ENCODE measurements around the gene RHD. TPM values are rescaled to one million over a fixed set of nuclear protein-coding genes. Genes with fewer than 3 reads are reported as not detected.
"Not testable (repeated sequence)": the region's sequence is repeated elsewhere in the genome, so short reads cannot be mapped to it uniquely, and the experiment has no call there.

Gene RHD
- total RNA-seq, 3 donors from 2014 or later (not counting 1 experiment from before 2014, with no cell fraction given): 0.21 TPM; not detected in 2

GRCh38 chr1:25232866-25233784 is 39.2 kb upstream of the RHD start:
- intact Hi-C loops (cut with micrococcal nuclease): loop anchor here (1.0 kb wide), 1 partner anchor 14 kb away; the partner anchor contains the start of gene RSRP1
- Histone ChIP-seq H3K27ac (ENCODE audit: low read length) (peak overlapping the region; percentile 87), H3K36me3 (ENCODE audit: control insufficient read depth, insufficient read depth, low read length) (peaks cover 18% of the 10 kb centered on the region), H3K4me3 (ENCODE audit: low read length) (peak overlapping the region; percentile 68), H3K9me3 (ENCODE audit: control insufficient read depth, insufficient read depth, low read length) (no peaks in the 10 kb centered on the region), H3K27me3 (ENCODE audit: control insufficient read depth, insufficient read depth, low read length) (no peaks in the 10 kb centered on the region), H3K4me1 (ENCODE audit: control insufficient read depth, insufficient read depth, low read length) (peaks cover 21% of the 10 kb centered on the region)
- Mint-ChIP-seq H3K27ac (no peak overlapping the region), H3K27me3 (ENCODE audit: low read depth in 2 of 2) (no peaks in the 10 kb centered on the region), H3K4me1 (peaks cover 0 to 2% of the 10 kb centered on the region in 2 donors), H3K9me3 (no peaks in the 10 kb centered on the region), H3K4me3 (no peak overlapping the region), H3K36me3 (peaks cover 9% of the 10 kb centered on the region)
- TF ChIP-seq CTCF (IDR thresholded peaks at IDR 0.05): no peak
- ATAC-seq: peak; percentile 57 to 73 (median 62)
- DNase-seq: peak; percentile 51 to 73
- WGBS (ENCODE audit: insufficient coverage): 23% methylated on average over 13 of the region's 13 CpGs

- not testable (repeated sequence) for H3K27ac Mint-ChIP-seq
These were observed 36.9 kb upstream of the RHD start for GRCh38 chr1:25235411-25235810.

GRCh38 chr1:25236261-25236660 is 36.0 kb upstream of the RHD start:
- H3K4me3 Mint-ChIP-seq; ATAC-seq; H3K4me3 ChIP-seq (ENCODE audit: low read length); H3K27me3 Mint-ChIP-seq (ENCODE audit: low read depth in 2 of 2); H3K36me3 ChIP-seq (ENCODE audit: control insufficient read depth, insufficient read depth, low read length); intact Hi-C loops (cut with micrococcal nuclease); H3K9me3 Mint-ChIP-seq; H3K27me3 ChIP-seq (ENCODE audit: control insufficient read depth, insufficient read depth, low read length); H3K36me3 Mint-ChIP-seq; H3K27ac Mint-ChIP-seq; H3K27ac ChIP-seq (ENCODE audit: low read length); DNase-seq; H3K9me3 ChIP-seq (ENCODE audit: control insufficient read depth, insufficient read depth, low read length): not testable (repeated sequence)
- H3K4me1 ChIP-seq (ENCODE audit: control insufficient read depth, insufficient read depth, low read length): peaks cover 43% of the 10 kb centered on the region
- 88% methylated on average over 6 of the region's 7 CpGs for WGBS (ENCODE audit: insufficient coverage)
- peaks cover 16 to 19% of the 10 kb centered on the region in 2 donors for H3K4me1 Mint-ChIP-seq

More at GRCh38 chr1:25235411-25235810, 36.9 kb upstream of the RHD start:
- H3K27ac ChIP-seq (ENCODE audit: low read length); H3K9me3 Mint-ChIP-seq; H3K4me3 Mint-ChIP-seq; DNase-seq; H3K36me3 Mint-ChIP-seq; intact Hi-C loops (cut with micrococcal nuclease); H3K27me3 Mint-ChIP-seq (ENCODE audit: low read depth in 2 of 2); H3K36me3 ChIP-seq (ENCODE audit: control insufficient read depth, insufficient read depth, low read length); H3K4me3 ChIP-seq (ENCODE audit: low read length); H3K9me3 ChIP-seq (ENCODE audit: control insufficient read depth, insufficient read depth, low read length); ATAC-seq; H3K27me3 ChIP-seq (ENCODE audit: control insufficient read depth, insufficient read depth, low read length): not testable (repeated sequence)
- WGBS (ENCODE audit: insufficient coverage): 100% methylated on average over 10 of the region's 10 CpGs
- H3K4me1 ChIP-seq (ENCODE audit: control insufficient read depth, insufficient read depth, low read length): peaks cover 37% of the 10 kb centered on the region
- H3K4me1 Mint-ChIP-seq: peaks cover 14 to 15% of the 10 kb centered on the region in 2 donors

- H3K27ac ChIP-seq (ENCODE audit: low read length): no peak overlapping the region
- intact Hi-C loops (cut with micrococcal nuclease): no loop called here
- TF ChIP-seq CTCF (IDR thresholded peaks at IDR 0.05): no peak
- ATAC-seq: no peak
- H3K4me3 Mint-ChIP-seq: peak overlapping the region; percentile 6
- 98% methylated on average over 10 of the region's 11 CpGs for WGBS (ENCODE audit: insufficient coverage)
- DNase-seq: no peak
- peak overlapping the region; percentile 4 to 51 for H3K27ac Mint-ChIP-seq
- H3K4me1 ChIP-seq (ENCODE audit: control insufficient read depth, insufficient read depth, low read length): peaks cover 36% of the 10 kb centered on the region
- H3K36me3 ChIP-seq (ENCODE audit: control insufficient read depth, insufficient read depth, low read length): peaks cover 14% of the 10 kb centered on the region
- H3K9me3 Mint-ChIP-seq: no peaks in the 10 kb centered on the region
- H3K27me3 ChIP-seq (ENCODE audit: control insufficient read depth, insufficient read depth, low read length): no peaks in the 10 kb centered on the region
- no peak overlapping the region for H3K4me3 ChIP-seq (ENCODE audit: low read length)
- H3K4me1 Mint-ChIP-seq: peaks cover 19 to 24% of the 10 kb centered on the region in 2 donors
- peaks cover 11% of the 10 kb centered on the region for H3K36me3 Mint-ChIP-seq
- H3K27me3 Mint-ChIP-seq (ENCODE audit: low read depth in 2 of 2): no peaks in the 10 kb centered on the region
- no peaks in the 10 kb centered on the region for H3K9me3 ChIP-seq (ENCODE audit: control insufficient read depth, insufficient read depth, low read length)
These were observed 34.3 kb upstream of the RHD start for GRCh38 chr1:25238046-25238445.
